NCI-H82 (cell line): ENCODE measurements around the gene SUPT5H.
A peak's percentile ranks its signal among the peaks of the same experiment; 100 is the strongest.

Experiments used
- DNase-seq: peaks from one replicate; lab custom pipeline; 2025; lab: John Stamatoyannopoulos, UW

Gene SUPT5H

GRCh38 chr19:39445196-39446111 lies at the start of gene SUPT5H:
Gene SUPT5H, plus strand, starts transcription at chr19:39445582. Its CDS starts 309 bp downstream, at chr19:39445891.
- peak; percentile 99 for DNase-seq

GRCh38 chr19:39397360-39398296 lies 47.8 kb upstream of the SUPT5H start:
- DNase-seq = peak; percentile 89

- DNase-seq = no peak
These were observed 47.0 kb upstream of the SUPT5H start for GRCh38 chr19:39398297-39398864.

DNA sequence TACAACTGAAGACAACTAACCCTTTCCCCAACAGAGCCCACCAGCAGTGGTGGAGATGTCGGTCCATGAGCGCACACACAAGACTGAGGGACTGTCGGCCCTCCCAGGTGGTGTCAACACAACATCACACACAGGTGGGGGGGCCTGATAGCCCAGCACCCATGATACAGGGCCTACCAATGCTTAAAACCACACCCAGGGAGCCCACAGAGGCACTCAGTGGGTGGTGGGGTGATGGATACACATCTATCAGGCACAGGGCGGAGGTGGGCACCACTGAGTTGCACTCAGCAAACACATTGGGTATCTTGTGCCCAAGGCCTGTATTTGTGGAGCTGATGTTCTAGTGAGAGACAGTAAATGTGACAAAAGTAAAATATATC lies 45.7 kb upstream of the SUPT5H start:
- no peak for DNase-seq

DNA sequence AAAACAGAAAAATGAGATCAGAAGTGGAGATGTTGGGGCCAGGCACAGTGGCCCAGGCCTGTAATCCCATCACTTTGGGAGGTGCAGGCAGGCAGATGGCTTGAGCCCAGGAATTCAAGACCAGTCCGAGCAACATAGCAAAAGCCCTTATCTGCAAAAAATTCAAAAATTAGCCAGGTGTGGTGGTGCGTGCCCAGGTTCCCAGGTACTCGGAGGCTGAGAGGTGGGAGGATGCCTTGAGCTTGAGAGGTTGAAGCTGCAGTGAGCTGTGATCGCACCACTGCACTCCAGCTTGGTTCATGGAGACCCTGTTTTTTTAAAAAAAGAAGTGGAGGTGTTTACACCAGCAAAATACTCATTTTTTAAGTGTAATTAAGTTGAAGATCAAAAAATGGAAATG lies 45.3 kb upstream of the SUPT5H start:
- no peak for DNase-seq

- no peak for DNase-seq
These were observed 44.3 kb upstream of the SUPT5H start for GRCh38 chr19:39401070-39401548.

DNA sequence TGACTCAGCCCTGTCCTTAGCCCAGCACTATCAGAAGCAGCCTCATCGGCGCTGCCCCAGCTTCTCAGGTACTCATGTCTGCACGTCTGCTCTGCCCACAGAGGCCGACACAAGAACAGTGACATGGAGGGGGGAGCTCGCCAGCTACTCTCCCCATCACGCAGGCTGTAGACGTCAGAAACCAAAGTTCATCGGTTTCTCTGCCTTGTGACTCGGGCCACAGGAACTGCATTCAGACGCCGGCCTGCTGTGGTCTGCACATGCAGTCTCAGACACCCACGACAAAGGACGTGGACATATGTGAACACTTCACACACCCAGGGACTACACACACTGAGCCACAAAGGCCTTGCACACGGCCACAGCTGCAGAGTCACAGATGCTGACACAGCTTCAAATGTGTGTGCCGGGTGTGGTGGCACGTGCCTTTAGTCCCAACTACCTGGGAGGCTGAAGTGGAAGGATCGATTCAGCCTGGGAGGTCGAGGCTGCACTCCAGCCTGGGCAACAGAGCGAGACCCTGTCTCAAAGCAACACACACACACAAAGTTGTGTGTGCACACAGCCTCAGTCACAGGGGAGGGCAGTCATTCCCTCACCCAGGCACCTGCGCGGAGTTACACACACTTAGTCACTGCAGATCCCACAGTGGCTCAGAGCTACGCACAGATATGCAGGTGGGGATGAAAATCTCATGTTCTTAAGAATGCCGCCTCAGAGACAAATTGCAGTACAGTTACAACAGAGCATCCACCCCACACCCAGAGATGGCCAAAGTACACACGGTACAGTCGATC lies 43.6 kb upstream of the SUPT5H start:
- DNase-seq = no peak

DNA sequence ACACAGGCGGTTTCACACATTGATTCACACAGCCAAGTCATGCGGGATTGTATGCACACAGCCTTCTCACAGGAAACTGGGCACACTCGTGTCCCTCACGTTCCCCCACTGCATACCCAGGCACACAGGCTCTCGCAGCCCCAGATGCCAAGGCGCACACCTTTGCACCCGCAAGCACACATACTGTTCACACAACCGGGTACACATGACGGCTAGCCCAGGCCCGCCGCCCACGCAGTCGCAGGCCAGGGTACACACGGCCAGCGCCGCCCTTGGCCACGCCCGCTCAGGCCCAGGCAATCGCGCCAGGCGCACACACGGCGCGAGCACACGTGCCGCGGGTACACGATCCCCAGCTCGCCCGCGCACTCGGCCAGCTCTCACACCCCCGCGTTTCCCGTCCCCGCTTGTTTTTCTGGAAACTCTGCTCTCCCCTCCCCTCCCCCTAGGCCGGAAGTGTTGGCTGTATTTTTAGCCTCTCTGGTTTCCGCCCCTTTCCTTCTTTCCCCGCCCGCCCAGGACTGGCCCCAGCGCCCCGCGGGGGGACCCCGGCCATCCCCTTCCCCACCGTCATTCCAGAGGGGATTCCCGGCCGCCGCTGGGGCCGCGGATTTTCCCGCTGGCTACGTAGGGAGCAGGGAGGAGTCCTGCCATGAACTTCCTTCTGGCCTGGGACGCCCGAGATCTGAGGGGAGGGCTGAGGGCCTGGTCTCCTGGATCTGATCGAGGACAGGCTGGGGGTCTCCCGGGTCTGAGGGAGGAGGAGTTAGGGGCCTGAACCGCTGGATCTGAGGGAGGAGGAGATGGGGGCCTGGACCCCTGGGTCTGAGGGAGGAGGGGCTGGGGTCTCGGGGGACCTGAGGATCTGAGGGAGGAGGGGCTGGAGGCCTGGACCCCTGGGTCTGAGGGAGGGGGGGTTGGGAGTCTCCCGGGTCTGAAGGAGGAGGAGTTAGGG lies 42.8 kb upstream of the SUPT5H start:
- peak; percentile 82 for DNase-seq

- DNase-seq = peak; percentile 99
These were observed 41.8 kb upstream of the SUPT5H start for GRCh38 chr19:39403331-39404312.

DNA sequence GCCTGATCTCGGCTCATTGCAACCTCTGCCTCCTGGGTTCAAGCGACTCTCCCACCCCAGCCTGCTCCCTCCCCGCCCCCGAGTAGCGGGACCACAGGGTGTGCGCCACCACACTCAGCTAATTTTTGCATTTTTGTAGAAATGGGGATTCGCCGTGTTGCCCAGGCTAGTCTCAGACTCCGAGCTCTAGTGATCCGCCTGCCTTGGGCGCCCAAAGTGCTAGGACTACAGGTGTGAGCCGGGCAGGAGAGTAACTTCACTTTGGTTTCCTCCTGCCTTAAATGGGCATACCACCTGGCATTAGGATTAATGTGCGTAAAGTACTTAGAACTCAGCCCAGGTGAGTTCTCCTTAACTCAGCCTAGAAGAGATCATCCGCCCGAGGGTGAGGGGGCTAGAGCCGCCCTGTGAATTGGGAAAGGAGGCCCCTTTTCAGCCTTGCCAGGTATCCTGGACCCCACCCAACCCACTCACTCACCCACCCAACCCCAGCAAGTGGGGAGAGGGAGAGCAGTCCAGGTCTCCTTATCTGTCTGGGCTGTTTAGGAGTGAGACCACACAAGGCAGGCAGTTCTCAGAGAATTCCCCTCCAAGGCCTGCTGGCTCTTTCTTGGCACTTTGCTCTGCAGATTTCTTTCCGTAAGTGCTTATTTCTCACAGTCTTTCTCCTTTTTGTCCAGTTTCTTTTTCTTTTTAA lies 40.0 kb upstream of the SUPT5H start:
- no peak for DNase-seq

- DNase-seq = peak; percentile 66
These were observed 39.3 kb upstream of the SUPT5H start for GRCh38 chr19:39405958-39406655.

- peak; percentile 77 for DNase-seq
These were observed 38.5 kb upstream of the SUPT5H start, which contains the start of gene ZFP36 for GRCh38 chr19:39406656-39407409. Gene ZFP36, plus strand, starts transcription at chr19:39406847. Its CDS starts 58 bp downstream, at chr19:39406905.

DNA sequence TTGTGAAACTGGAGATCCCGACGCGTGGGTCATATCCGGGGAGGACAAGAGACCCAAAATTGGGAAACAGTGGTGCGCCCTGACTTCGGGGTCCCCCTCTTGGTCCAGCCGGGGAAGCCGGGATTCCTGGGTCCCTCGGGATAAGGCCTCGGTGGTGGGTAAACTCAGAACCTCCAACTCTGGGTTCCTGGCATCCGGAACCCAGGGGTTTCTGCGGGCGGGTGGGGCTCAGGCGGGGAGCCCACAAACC lies 38.0 kb upstream of the SUPT5H start:
- DNase-seq = no peak

DNA sequence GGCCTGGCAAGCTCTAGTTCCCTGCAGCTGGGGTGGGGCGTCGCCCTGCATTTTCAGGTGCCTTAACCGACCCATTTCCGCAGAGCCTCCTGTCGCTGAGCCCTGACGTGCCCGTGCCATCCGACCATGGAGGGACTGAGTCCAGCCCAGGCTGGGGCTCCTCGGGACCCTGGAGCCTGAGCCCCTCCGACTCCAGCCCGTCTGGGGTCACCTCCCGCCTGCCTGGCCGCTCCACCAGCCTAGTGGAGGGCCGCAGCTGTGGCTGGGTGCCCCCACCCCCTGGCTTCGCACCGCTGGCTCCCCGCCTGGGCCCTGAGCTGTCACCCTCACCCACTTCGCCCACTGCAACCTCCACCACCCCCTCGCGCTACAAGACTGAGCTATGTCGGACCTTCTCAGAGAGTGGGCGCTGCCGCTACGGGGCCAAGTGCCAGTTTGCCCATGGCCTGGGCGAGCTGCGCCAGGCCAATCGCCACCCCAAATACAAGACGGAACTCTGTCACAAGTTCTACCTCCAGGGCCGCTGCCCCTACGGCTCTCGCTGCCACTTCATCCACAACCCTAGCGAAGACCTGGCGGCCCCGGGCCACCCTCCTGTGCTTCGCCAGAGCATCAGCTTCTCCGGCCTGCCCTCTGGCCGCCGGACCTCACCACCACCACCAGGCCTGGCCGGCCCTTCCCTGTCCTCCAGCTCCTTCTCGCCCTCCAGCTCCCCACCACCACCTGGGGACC lies 37.6 kb upstream of the SUPT5H start:
- no peak for DNase-seq

DNA sequence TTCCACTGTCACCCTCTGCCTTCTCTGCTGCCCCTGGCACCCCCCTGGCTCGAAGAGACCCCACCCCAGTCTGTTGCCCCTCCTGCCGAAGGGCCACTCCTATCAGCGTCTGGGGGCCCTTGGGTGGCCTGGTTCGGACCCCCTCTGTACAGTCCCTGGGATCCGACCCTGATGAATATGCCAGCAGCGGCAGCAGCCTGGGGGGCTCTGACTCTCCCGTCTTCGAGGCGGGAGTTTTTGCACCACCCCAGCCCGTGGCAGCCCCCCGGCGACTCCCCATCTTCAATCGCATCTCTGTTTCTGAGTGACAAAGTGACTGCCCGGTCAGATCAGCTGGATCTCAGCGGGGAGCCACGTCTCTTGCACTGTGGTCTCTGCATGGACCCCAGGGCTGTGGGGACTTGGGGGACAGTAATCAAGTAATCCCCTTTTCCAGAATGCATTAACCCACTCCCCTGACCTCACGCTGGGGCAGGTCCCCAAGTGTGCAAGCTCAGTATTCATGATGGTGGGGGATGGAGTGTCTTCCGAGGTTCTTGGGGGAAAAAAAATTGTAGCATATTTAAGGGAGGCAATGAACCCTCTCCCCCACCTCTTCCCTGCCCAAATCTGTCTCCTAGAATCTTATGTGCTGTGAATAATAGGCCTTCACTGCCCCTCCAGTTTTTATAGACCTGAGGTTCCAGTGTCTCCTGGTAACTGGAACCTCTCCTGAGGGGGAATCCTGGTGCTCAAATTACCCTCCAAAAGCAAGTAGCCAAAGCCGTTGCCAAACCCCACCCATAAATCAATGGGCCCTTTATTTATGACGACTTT lies 36.8 kb upstream of the SUPT5H start:
- DNase-seq = no peak
